Psoas muscle (tissue), 8 donors: ENCODE results near the gene MUL1. TPM values are rescaled to one million over a fixed set of nuclear protein-coding genes. Genes with fewer than 3 reads are reported as not detected.
A peak's percentile ranks its signal among the peaks of the same experiment; 100 is the strongest.

Experiments
- ATAC-seq, 4 donors: fragments of 200-7000 bp; cut with Tn5 transposase; one replicate each; pipeline ENCODE4 v1.9.1; 2020; ENCODE audit warnings: moderate library complexity in 3 of 4, mild to moderate bottlenecking in 2 of 4
- DNase-seq, 2 donors: peaks; one replicate each; pipeline ENCODE4 v3.0.0-alpha.2; 2020
- H3K27ac ChIP-seq: fragments of 200-600 bp; one replicate; pipeline ENCODE4 v1.8.0; 2022
- H3K27me3 ChIP-seq, 3 donors: fragments of 200-600 bp in 1 of 3; one replicate each; pipeline versions ENCODE4 v1.6.1 to v1.8.0; 2013 to 2022; ENCODE audit warnings: low read length in 2 of 3, mild to moderate bottlenecking in 2 of 3, moderate library complexity in 1 of 3; ENCODE audit not compliant: insufficient read depth in 3 of 3
- H3K36me3 ChIP-seq, 2 donors: fragments of 200-600 bp in 1 of 2; one replicate each; pipeline versions ENCODE4 v1.6.1 to v1.8.0; 2013 to 2022; ENCODE audit warnings: low read depth in 1 of 2, mild to moderate bottlenecking in 1 of 2, moderate library complexity in 1 of 2; ENCODE audit not compliant: insufficient read depth in 1 of 2
- H3K4me1 ChIP-seq: fragments of 200-600 bp; one replicate; pipeline ENCODE4 v1.8.0; 2022
- H3K4me3 ChIP-seq: fragments of 200-600 bp; one replicate; pipeline ENCODE4 v1.8.0; 2022; ENCODE audit warnings: mild to moderate bottlenecking
- H3K9me3 ChIP-seq: fragments of 200-600 bp; one replicate; pipeline ENCODE4 v1.8.0; 2022
- WGBS, 3 donors: extraction: QIAGEN DNeasy Blood & Tissue Kit; methylation state at CpG; one replicate each; pipeline versions ENCODE4 v1.1.6 to v1.1.7; 2013; 5-methylcytosine and 5-hydroxymethylcytosine counted together
- intact Hi-C, 2 donors: fragments of 100-400 bp; cut with DNase I; formaldehyde crosslinking; loops; one replicate each; pipeline versions ENCODE4 v1.11.0 to v1.14.2; 2022
- polyA plus RNA-seq, 3 donors: library from polyadenylated mRNA; stranded (reverse); fragments of 200-250 nt; gene quantifications; one replicate each; pipeline ENCODE4 v1.2.3, GENCODE V29; 2013
- total RNA-seq, 4 donors: library from RNA; stranded (reverse); fragmentation: NEBNext Ultra II Directional in 2 of 4; extraction: Animal tissue kit (Norgen Biotek cat#: 25700) in 2 of 4; gene quantifications; one replicate each; pipeline versions ENCODE4 v1.2.1 to v1.2.4, GENCODE V29; 2021 to 2023
- TF ChIP-seq, protein P1 (sequence below): fragments of 200-600 bp; IDR thresholded peaks from one replicate; pipeline ENCODE4 v1.8.0; 2022; ENCODE audit warnings: antibody characterized with exemption
- donor health status: healthy with polysubstance abuse.
- donor health status: DM: no; HTN: no; CAD: no; lungs with moderate emphysema.
- donor health status: Bipolar disorder and iron deficiency.
- donor health status: healthy.
- donor health status: DM: yes; HTN: yes; CAD: no.
- donor health status: DM: no; HTN: no; CAD: no.
- donor health status: DM: no; HTN: no; CAD: no.
- donor health status: DM: yes; HTN: yes; CAD: no.

The MUL1 gene
- total and polyA plus RNA-seq, 7 donors: 23.0 to 48.0 (median 42.3) TPM

- intact Hi-C loops: loop anchor here (2.0 to 10.0 kb wide), 8 partner anchors 115 to 577 kb away; partner anchors contain the start of gene PLA2G2A (in 1 of the 2)
- Histone ChIP-seq H3K9me3 (no peaks in the 10 kb centered on the region), H3K27me3 (peaks cover 0 to 21% (median 0%) of the 10 kb centered on the region in 3 donors), H3K27ac (no peak overlapping the region), H3K4me3 (no peak overlapping the region), H3K36me3 (no peaks in the 10 kb centered on the region), H3K4me1 (peaks cover under 1% of the 10 kb centered on the region)
- DNase-seq (no peak), ATAC-seq (no peak)
- TF ChIP-seq, protein P1, sequence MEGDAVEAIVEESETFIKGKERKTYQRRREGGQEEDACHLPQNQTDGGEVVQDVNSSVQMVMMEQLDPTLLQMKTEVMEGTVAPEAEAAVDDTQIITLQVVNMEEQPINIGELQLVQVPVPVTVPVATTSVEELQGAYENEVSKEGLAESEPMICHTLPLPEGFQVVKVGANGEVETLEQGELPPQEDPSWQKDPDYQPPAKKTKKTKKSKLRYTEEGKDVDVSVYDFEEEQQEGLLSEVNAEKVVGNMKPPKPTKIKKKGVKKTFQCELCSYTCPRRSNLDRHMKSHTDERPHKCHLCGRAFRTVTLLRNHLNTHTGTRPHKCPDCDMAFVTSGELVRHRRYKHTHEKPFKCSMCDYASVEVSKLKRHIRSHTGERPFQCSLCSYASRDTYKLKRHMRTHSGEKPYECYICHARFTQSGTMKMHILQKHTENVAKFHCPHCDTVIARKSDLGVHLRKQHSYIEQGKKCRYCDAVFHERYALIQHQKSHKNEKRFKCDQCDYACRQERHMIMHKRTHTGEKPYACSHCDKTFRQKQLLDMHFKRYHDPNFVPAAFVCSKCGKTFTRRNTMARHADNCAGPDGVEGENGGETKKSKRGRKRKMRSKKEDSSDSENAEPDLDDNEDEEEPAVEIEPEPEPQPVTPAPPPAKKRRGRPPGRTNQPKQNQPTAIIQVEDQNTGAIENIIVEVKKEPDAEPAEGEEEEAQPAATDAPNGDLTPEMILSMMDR: no peak
- WGBS, 3 donors: 72 to 84% (median 72%) methylated on average over 7 of the region's 7 CpGs
Observed at GRCh38 chr1:20491866-20492265, 16.1 kb downstream of the MUL1 start.

DNA sequence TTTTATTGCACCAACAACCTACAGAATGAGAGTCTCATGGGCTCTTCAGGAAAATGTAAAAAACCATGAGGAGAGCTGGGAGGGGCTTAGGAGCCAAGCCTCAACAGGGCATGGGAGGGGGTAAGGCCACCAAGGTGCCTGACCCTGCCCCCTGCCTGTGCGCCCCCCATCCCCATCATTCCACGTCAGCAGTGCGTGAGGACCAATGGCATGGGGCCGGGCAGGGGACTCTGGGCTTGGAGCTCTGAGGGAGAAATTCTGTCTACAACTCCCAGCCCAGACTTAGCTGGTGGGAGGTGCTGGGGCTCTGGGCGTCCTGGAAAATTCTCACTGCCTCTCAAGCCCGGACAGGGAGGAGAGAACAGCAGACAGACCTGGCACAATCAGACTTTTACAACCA is 16.8 kb downstream of the MUL1 start:
- intact Hi-C loops: loop anchor here (5.0 to 10.0 kb wide), 6 partner anchors 114 to 576 kb away; partner anchors contain the start of gene PLA2G2A (in 1 of the 2)
- H3K27me3 ChIP-seq: peaks cover 0 to 28% (median 6%) of the 10 kb centered on the region in 3 donors
- no peak overlapping the region for H3K4me3 ChIP-seq
- H3K9me3 ChIP-seq: no peaks in the 10 kb centered on the region
- H3K36me3 ChIP-seq: no peaks in the 10 kb centered on the region
- H3K27ac ChIP-seq: no peak overlapping the region
- DNase-seq (no peak), ATAC-seq (no peak)
- peaks cover 5% of the 10 kb centered on the region for H3K4me1 ChIP-seq
- TF ChIP-seq, protein P1: no peak
- 78 to 81% (median 79%) methylated on average over 6 of the region's 6 CpGs for WGBS, 3 donors

DNA sequence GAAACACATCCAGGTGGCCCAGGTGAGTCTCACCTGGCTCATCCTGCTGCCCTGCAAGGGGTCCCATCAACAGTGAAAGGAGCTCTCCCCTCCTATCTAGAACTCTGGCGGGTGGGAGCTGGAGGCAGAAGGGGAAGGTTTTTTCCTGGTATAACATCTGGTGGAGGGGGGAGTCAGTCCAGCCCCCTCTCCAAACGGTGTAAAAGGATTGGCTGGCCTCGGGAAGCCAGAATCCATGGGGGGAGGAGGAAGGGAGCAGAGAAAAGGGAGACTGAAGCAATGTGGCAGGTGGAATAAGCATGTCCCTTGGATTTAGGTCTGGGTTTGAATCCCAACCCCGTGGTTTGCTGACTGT is 20.7 kb downstream of the MUL1 start:
- Histone ChIP-seq H3K27ac (no peak overlapping the region), H3K27me3 (peaks cover 0 to 59% (median 20%) of the 10 kb centered on the region in 3 donors), H3K9me3 (no peaks in the 10 kb centered on the region), H3K4me1 (peaks cover 11% of the 10 kb centered on the region), H3K36me3 (no peaks in the 10 kb centered on the region), H3K4me3 (peak overlapping the region; percentile 68)
- TF ChIP-seq, protein P1: no peak
- intact Hi-C loops: loop anchor here in 1 of 2 donors (10.0 kb wide), 1 partner anchor 112 kb away; no protein-coding TSS in a partner anchor
- no peak for ATAC-seq
- no peak for DNase-seq
- WGBS, 3 donors: 8 to 23% (median 11%) methylated on average over 4 of the region's 4 CpGs

GRCh38 chr1:20486457-20487235 is 21.3 kb downstream of the MUL1 start:
- H3K4me1 ChIP-seq: peaks cover 11% of the 10 kb centered on the region
- 2 to 4% (median 2%) methylated on average over 25 to 51 of the region's 51 CpGs for WGBS, 3 donors
- TF ChIP-seq, protein P1: no peak
- intact Hi-C loops: loop anchor here in 1 of 2 donors (10.0 kb wide), 1 partner anchor 112 kb away; no protein-coding TSS in a partner anchor
- no peaks in the 10 kb centered on the region for H3K9me3 ChIP-seq
- peak overlapping the region; percentile 68 for H3K4me3 ChIP-seq
- H3K27me3 ChIP-seq: peaks cover 0 to 59% (median 20%) of the 10 kb centered on the region in 3 donors
- DNase-seq (peak; percentile 78 to 85), ATAC-seq (peak; percentile 50 to 74 (median 55))
- H3K27ac ChIP-seq: no peak overlapping the region
- H3K36me3 ChIP-seq: no peaks in the 10 kb centered on the region
